CD4-positive, alpha-beta T cell treated with Interleukin-10 for 1 hour (primary cell): ENCODE results near the gene MOSMO.

Source experiments
- DNase-seq: peaks from one replicate; pipeline ENCODE4 v3.0.0-alpha.2; 2020

The MOSMO gene

DNA sequence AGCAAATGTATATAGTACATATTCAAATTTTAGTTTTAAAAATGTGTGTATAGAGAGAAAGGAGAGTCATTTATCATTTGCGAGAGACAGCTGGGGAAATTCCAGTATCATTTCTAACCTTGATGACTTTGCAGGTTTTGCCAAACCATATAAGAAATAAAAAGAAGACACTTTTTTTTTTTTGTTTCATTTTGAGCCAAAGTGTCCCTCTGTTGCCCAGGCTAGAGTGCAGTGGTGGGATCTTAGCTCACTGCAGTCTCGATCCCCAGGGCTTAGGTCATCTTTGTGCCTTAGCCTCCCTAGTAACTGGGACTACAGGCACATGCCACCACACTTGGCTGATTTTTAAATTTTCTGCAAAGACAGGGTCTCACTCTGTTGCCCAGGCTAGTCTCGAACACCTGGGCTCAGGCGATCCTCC is 46.0 kb downstream of the MOSMO start:
- no peak for DNase-seq

DNA sequence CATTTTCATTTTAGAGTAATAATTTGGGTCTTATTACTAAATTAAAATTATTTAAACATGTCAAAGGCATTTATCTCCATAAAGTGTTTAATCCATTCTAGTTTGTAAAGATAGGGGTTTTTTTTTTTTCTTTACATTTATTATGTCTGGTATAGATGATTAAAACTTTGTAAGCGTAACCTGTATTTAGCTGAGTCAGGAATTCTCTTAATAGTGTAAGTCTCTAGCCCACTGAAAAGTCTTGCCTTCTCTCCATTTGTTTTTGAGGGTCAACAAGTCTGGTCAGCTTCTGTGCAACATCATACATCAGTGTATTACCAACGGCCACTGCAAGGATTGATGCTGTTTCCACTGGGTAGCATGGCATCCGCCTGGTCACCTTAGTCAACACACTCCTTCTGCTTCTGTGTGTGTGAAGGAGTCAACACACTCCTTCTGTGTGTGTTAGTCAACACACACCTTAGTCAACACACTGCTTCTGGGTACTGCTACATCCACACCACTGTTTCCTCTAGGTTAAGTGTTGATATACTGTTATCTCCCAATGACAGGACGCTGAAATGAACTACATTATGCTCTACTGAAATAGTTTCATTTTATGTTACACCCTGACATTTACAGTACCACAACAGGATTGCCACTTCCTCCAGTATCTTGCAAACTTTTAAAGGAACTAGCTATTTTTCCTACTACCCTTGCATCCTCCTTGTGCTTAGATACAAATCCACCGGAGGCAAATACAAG is 47.1 kb downstream of the MOSMO start:
- DNase-seq = no peak

DNA sequence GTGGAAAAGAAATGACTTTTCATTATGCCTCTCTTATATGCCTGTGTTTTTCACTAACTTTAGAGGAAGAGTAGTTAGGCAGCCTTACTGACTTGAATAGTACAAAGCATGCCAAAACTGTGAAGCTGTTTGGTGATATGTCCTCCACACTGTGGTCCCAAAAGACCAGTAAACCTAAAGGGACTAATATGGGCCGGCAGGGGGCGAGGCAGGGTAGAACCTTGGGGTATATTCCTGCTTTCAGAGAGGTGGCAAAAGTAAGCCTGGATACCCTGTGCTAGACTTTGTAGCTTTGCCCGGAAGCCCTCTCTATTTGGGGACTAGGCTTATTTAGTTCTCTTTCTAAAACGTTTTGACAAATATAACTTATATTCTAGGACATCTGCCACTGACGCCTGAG is 48.0 kb downstream of the MOSMO start:
- DNase-seq = no peak

DNA sequence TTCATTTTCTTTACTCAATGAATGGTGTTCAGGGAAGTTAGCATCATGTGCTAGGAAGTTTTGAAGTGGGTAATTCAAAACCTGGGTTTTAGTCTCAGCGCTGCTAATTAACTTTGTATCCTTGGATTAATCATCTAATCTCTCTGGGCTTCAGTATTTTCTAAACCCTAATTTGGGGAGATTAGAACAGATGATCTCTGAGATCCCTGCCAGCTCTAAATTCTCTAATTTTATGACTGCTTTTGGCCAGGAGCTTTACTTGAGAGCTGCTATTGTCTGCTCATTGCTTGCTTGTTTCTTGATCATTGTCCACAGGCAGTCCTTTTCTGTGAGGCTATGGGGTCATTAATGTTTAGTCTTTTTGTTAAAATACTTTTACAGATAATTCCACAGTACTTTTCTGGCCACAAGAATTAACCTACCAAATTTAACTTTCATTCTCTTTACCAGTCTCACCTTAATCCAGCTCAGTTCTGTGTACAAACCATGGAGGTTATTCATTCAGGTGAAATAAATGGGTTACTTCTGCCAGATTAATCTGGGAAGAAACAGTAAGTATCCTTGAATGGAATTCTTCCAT is 56.1 kb downstream of the MOSMO start:
- no peak for DNase-seq

DNA sequence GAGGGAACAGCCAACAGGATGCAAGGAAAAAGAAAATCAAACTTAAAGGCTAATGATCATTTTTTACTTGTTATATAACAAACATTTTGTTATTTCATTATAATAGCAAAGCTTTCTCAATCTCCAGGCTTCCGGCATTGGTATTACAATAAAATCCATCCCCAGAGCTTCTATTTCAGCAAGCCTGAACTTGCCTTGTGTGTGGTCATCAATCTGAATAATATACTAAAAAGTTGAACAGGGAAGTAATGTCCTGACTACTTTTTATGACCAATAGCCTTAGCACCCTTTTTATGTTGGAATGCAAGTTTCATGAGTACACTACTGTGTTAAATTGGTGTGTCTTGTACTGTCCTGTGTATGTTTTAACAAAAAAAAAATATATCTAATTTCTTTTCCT is 57.3 kb downstream of the MOSMO start:
- no peak for DNase-seq

DNA sequence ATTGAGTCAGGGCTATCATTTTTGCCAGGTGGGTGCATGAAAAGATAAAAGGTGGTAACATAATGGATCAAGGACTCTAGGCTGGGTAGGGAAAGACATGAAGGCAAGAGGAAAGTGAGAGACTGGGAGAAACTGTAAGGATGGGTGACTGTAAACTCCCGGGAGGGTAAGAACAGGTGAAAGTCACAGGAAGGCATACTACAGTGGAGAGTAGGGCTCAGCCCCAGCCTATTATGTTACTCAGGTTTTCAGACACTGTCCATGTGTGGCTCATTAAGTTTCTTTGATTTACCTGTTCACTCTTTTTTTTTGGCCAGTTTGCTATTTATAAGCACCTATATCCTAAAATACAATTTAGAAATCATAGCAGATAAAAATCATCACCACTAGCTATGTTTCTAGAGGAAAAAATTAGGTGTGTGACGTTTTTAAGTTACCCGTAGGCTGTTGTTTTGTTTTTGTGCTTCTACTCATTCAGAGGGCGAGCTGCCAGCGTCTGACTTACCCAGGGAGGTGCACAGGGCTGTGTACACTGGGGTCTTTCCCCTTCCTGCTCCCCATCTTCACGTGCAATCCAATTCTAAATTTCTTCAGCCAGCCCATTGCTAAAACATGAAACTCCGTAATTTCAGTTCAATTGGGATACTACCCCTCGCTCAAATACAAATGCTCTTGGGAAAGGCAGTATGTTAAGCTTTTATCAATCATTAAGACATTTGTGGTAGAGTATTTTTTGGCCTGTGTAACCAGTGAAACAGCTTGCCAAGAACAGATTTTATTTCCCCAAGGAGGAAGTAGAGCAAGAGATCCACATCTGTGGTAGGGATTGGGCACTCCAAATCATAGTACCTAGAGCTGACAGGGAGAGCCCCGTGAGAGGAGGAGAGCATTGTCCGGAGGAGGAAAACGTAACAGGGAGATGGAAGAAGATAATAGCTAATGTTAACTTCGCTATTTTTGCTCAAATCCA is 62.7 kb downstream of the MOSMO start:
- DNase-seq = no peak

DNA sequence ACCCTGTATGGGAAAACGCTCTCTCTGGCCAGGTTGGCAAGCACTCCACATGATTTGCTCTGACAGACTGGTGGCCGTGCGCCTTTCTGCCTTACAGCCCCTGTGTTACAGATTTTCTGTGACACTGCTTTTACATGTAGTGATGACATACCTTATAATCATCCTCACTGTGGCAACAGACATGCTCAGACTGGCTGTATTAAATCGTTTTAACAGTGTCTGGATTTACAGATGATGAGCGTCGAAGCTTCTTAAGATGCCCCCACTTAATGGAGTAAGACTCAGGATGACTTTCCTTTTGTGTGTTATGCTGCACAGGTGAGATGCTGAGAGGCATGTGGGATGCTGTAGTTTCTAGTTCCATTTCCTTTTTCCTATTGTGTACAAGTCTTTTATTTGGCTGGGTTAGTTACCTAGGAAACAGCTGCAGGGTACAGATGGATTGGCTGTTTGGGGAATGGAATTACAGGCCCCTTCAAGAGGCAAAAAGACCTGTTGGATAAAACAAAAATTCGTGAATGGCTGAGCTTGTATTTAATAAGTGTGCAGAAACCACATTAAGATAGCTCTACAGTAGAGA is 63.5 kb downstream of the MOSMO start:
- no peak for DNase-seq

DNA sequence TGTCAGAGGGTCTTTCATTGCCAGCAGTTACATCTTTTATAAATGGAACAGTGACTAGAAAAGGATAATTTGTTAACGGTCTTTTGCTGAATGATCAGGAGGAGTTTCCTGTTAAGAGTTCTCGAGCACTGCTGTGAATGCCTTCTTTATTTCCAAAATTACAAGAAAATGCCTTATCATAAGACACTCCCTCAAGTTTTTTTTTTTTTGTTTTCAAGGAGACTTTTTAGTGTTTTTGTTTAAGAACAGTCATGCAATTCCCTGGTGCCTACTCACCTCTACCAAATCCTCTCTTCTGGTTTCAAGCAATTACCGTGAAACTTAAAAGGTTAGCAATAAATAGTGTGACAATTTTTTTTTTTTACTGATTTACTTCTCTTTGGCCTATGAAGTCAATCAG is 65.4 kb downstream of the MOSMO start:
- no peak for DNase-seq

DNA sequence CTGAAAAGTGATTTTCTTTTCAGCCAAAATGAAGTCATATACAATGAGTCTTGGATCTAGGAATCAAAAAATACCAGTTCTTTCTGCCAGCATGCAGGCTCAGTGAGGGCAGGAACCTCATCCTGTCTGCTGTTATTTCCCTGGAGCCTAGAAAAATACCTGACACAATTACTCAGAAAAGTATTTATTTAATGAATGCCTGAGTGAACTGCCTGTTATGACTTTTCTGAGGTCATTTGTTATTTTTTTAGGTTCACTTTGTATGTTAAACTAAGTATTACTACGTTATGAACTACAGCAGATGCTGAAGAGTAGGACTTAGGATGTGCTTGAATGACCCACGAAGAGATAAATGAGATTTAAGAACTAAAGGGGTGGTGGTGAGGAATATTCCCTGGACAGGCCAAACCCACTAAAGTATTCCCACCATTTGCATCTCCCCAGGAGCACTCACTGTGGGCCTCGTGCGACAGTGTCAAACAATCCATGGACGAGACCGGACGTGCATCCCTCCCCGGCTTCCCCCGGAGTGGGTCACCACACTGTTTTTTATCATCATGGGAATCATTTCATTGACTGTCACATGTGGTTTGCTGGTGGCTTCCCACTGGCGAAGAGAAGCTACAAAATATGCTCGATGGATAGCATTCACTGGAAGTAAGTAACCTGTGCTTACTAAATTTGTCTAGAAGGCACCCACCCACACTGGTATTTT is 67.3 kb downstream of the MOSMO start:
- no peak for DNase-seq

DNA sequence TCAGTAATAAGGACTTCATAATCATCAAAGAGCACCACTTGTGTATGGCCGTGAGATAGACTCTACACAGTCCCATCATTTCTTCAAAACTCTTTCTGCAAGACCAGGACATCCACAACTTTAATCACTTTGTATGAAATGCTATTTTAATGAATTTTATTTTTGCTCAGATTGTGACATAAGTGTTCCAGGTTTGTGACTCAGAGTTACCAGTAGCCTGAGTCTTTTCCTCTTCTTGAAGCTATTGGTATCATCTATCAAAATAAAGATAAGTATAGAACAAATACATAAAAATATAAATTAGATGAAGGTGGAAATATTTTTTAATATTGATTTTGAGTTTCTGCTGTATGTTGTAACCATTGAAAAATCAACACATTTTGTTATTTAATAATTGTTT is 67.9 kb downstream of the MOSMO start:
- DNase-seq = no peak

DNA sequence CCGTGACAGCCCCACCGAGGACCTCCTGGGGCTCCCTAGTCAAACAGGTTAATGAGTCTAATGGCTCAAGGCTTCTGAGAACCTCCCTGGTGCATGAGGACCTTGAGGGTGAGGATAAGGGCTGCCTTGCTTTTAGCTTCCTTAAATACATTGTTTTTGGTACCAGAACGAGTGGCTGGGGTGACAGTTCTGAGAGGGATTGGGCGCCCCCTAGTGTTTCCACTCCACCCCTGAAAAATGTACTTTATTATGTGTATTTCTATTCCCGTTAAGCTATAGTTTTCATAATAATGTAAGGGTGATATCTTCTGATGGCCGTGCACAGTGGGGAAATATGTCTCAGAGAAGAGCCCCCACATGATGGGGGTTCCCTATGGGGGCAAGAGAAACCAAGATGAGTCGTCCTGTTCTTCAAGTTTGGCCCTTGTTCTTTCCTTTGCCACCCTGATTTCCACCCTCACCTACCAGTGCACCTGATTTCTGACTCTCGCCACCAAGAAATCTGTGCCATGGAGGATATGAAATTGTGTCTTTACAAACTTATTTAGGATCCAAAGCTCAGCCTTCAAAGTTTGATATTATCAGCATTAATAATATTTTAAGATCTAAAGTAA is 69.9 kb downstream of the MOSMO start:
- peak; percentile 76 for DNase-seq

DNA sequence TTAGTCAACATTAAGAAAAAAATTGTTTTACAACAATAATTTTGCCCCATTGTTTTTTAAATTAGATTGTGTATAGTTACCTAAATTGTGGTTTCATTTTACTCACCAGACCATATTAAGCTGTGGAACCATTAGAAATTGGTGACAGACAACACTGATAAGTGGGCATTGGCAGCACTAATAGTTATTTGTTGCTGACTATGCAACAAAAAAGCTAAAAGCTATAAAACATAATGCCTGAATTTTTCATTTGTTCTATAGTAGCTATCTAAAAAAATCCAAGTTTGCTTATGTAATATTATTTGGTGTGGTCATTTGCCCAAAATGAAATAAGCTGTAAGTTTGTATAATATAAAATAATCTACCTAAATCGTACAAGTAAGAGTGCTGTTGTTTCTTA is 70.7 kb downstream of the MOSMO start:
- DNase-seq = no peak

DNA sequence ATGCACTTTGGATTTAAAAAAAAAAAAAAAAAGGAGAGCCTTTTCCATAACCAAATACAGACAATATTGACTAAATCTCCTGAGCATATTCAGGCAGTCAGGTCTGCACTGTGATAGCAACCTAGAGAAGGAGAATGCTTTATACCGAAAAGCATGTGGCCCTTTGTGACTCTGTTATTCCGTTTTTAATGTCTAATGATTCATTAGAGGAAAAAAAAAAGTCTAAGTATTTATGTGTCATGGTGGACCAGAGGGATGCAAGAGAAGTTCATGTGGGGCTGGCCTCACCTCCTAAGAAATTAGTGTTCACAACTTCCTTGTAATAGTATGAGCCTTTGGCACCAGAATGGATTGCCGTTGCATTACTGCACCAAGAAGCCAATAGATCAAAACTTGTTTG is 73.1 kb downstream of the MOSMO start:
- DNase-seq = no peak

DNA sequence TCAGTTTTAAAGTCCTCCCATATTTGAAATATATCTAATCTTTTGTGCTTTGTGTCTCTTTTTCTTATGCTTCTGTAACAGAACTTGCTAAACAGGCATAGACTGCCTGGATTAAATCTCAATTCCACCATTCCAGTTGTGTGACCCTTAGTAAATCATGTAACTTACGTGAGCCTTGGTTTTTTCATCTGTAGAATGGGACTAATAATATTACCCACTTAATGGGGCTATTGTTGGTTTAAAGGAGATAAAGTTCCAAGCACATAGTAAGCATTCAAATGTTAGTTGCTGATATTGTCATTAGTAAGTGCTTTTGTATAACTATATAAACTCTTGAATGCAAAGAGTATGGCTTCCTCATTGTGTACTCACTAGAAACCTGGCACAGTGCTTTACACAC is 78.5 kb downstream of the MOSMO start:
- DNase-seq = no peak

DNA sequence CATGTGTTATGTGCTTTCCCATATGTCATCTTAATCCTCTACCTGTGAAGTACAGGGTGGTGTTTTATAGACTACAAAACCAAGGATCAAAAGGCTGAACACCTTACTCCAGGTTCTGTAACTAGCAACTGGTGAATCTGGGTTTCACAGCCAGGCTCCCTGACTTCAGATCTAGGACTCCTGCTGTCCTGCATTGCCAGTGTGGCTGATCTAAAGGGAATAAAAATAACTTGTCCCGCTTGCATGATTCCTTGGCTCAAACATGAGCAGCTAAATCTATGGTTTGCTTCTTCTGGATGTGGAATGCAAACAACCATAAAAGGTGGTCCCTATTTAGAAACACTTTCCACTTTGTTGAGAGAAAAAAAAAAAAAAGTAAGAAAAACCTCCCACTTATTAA is 80.7 kb downstream of the MOSMO start:
- no peak for DNase-seq

DNA sequence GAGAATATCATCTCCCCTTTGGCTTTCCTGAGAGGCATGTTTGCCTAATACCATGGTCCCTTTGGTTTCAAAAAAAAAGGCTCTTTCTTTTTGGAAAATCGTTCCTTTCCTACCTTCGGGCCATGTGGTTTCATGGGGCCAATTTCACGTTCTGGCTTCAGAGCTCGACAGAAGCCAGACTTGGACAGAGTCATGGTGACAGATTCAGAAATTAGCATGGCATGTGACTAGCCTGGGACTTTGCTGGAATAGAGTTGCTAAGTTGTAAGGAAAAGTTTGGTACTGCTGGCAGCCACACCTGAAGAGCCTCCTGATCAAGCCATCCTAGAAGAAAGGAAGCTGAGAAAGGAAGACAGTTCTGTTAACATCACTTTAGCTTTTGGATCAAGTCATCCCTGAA is 82.0 kb downstream of the MOSMO start:
- no peak for DNase-seq

DNA sequence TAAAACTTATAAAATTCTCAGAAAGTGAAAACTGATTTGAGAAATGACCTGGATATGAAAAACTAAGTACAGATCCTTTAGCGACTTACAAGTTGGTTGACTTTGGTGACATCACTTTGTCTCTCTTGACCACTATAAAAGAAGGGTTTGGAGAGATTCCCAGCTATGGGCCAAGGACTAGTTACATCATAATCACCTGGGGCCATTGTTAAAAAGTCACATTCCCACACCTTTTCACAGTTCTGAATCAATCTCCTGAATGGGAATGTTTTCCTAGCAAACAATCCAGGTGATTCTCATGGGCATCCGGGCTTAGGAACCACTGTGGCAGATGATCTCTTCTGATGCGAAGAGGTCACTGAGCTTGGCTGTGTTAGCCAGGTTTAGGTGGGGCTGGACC is 83.8 kb downstream of the MOSMO start:
- no peak for DNase-seq

DNA sequence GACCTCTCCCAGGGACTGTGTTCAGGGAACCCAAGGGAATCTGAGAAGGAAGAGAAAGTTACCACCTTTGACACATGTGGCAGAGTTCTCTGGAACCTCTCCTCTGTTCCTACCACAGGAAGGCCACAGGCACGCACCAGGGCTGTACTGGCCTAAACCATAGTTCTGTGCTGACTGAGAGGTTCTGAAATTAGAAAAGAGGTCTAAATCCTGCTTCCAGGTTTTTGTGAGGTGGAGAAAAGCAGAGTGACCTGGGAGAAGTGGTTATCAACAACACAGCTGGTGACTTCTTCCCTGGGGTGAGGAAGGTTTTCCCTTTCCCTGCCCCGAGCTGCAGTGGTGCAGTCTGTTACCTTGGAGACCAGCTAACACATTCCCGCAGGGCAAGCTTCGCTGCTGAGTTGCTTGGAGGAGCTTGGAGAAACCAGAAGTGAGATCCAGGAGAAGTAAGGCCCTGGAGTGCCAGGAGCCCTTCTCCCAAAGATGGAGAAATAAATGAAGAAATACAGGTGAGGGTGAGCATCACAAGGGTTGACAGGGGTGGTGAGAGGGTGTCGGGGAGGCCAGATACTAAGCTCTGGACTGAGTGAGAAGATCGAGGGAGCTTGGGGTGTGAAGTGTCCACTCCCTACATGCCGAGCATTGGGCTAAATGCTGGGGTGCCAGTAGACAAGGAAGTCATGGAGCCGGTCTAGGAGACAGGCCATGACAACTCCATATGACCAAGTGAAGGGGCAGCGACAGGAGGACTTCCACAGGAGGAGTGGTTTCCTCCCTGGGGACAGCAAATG is 84.4 kb downstream of the MOSMO start, which contains the start of gene VWA3A:
Gene VWA3A, plus strand, starts transcription at position 399 of the 791 bp plus-strand sequence. Its CDS starts 97 bp downstream, at position 496.
- no peak for DNase-seq

DNA sequence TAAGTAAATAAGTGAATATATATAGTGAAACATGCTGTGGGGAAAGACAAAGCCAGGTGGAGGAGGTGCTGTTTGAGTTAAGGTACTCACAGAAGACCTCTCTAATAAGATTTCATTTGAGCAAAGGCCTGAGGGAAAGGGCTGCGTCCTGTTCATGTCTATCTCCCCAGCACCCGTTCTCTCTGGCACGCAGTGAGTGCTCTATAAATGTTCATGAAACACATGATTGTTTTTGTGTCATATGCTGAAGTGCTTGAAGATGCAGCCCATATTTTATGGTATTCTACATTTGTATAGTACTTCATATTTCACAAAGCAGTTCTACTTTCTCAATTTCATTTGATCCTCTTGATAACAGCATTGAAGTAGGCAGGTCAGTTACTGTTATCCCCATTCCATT is 85.4 kb downstream of the MOSMO start:
- DNase-seq = no peak

DNA sequence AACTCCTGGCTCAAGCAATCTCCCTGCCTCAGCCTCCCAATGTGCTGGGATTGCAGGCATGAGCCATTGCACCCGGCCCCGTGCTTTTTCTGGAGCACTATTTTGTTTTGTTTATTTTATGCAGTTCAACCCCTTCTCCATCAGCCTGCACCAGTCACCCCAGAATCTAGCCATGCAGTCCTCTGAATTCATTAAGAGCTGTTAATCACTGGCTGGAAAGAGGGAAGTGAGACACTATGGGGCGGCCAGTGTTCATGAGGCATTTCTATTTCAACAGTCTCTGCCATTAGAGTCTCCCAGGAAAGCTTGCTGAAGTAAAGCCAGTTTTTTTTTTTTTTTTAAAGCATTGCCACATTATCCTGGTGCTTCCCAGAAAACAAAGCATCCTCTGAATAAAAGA is 86.1 kb downstream of the MOSMO start:
- no peak for DNase-seq
